Fibroblast of skin of abdomen (primary cell): Measurements from ENCODE around the gene LTBP2.
A peak's percentile ranks its signal among the peaks of the same experiment; 100 is the strongest.
"Not testable (repeated sequence)": the region's sequence is repeated elsewhere in the genome, so short reads cannot be mapped to it uniquely, and the experiment has no call there.

Source experiments
- DNase-seq: peaks from one replicate; pipeline ENCODE4 v3.0.0-alpha.2; 2013

Gene LTBP2

GRCh38 chr14:74476607-74477006 is 135.4 kb downstream of the LTBP2 start:
- DNase-seq, result no peak

- no peak for DNase-seq
These were observed 135.9 kb downstream of the LTBP2 start for GRCh38 chr14:74476107-74476506.

GRCh38 chr14:74475678-74476077 is 136.4 kb downstream of the LTBP2 start:
- DNase-seq, result peak; percentile 78

GRCh38 chr14:74474376-74474775 is 137.7 kb downstream of the LTBP2 start:
- peak; percentile 13 for DNase-seq

GRCh38 chr14:74472601-74473000 is 139.4 kb downstream of the LTBP2 start:
- no peak for DNase-seq

GRCh38 chr14:74469548-74470518 is 142.2 kb downstream of the LTBP2 start:
- DNase-seq, result no peak

GRCh38 chr14:74468513-74468912 is 143.5 kb downstream of the LTBP2 start:
- no peak for DNase-seq

- no peak for DNase-seq
These were observed 146.7 kb downstream of the LTBP2 start for GRCh38 chr14:74465335-74465734.

- DNase-seq, result no peak
These were observed 147.3 kb downstream of the LTBP2 start for GRCh38 chr14:74464785-74465184.

- no peak for DNase-seq
These were observed 148.3 kb downstream of the LTBP2 start for GRCh38 chr14:74463697-74464096.

- no peak for DNase-seq
These were observed 149.0 kb downstream of the LTBP2 start for GRCh38 chr14:74462993-74463392.

GRCh38 chr14:74459976-74460375 is 152.1 kb downstream of the LTBP2 start:
- no peak for DNase-seq

GRCh38 chr14:74459289-74459946 is 152.6 kb downstream of the LTBP2 start:
- DNase-seq, result peak; percentile 58

- DNase-seq, result no peak
These were observed 154.5 kb downstream of the LTBP2 start for GRCh38 chr14:74457565-74457895.

- no peak for DNase-seq
These were observed 155.1 kb downstream of the LTBP2 start for GRCh38 chr14:74456684-74457564.

GRCh38 chr14:74454397-74454796 is 157.6 kb downstream of the LTBP2 start:
- not testable (repeated sequence) for DNase-seq
